GM21423 (cell line): Measurements from ENCODE around the gene RGS6.

Source experiments
- ATAC-seq: cut with Tn5 transposase; IDR thresholded peaks from one replicate; pipeline ENCODE4 v1.9.1; 2021; ENCODE audit warnings: mild to moderate bottlenecking, moderate library complexity; ENCODE audit not compliant: unreplicated experiment

The RGS6 gene

GRCh38 chr14:72070458-72070857 is 138.2 kb downstream of the RGS6 start:
- ATAC-seq: no peak

GRCh38 chr14:72075649-72076334 is 143.6 kb downstream of the RGS6 start:
- no peak for ATAC-seq

- ATAC-seq: no peak
These were observed 148.9 kb downstream of the RGS6 start for GRCh38 chr14:72081137-72081536.

- ATAC-seq: no peak
These were observed 152.7 kb downstream of the RGS6 start for GRCh38 chr14:72084935-72085334.

GRCh38 chr14:72089625-72090024 is 157.4 kb downstream of the RGS6 start:
- no peak for ATAC-seq

GRCh38 chr14:72094844-72095582 is 162.8 kb downstream of the RGS6 start:
- no peak for ATAC-seq

- ATAC-seq: no peak
These were observed 165.0 kb downstream of the RGS6 start for GRCh38 chr14:72097173-72097783.

- ATAC-seq: no peak
These were observed 166.0 kb downstream of the RGS6 start for GRCh38 chr14:72098210-72098609.

GRCh38 chr14:72099566-72099965 is 167.3 kb downstream of the RGS6 start:
- ATAC-seq: no peak

- no peak for ATAC-seq
These were observed 171.9 kb downstream of the RGS6 start for GRCh38 chr14:72104011-72104613.

- ATAC-seq: no peak
These were observed 179.7 kb downstream of the RGS6 start for GRCh38 chr14:72111911-72112310.

GRCh38 chr14:72118841-72119240 is 186.6 kb downstream of the RGS6 start:
- no peak for ATAC-seq

- no peak for ATAC-seq
These were observed 188.1 kb downstream of the RGS6 start for GRCh38 chr14:72120315-72120714.

GRCh38 chr14:72123755-72124154 is 191.5 kb downstream of the RGS6 start:
- no peak for ATAC-seq

- no peak for ATAC-seq
These were observed 191.9 kb downstream of the RGS6 start for GRCh38 chr14:72124171-72124570.

- ATAC-seq: no peak
These were observed 193.9 kb downstream of the RGS6 start for GRCh38 chr14:72126091-72126490.

GRCh38 chr14:72126561-72126960 is 194.3 kb downstream of the RGS6 start:
- ATAC-seq: no peak

- no peak for ATAC-seq
These were observed 196.4 kb downstream of the RGS6 start for GRCh38 chr14:72128629-72129028.

- ATAC-seq: no peak
These were observed 197.1 kb downstream of the RGS6 start for GRCh38 chr14:72129291-72129690.

GRCh38 chr14:72141084-72141483 is 208.9 kb downstream of the RGS6 start:
- ATAC-seq: no peak

- ATAC-seq: no peak
These were observed 210.1 kb downstream of the RGS6 start for GRCh38 chr14:72142328-72142727.

GRCh38 chr14:72146241-72146640 is 214.0 kb downstream of the RGS6 start:
- ATAC-seq: no peak
